ENCODE data around the gene CEBPA. TPM values are rescaled to one million over a fixed set of nuclear protein-coding genes. Genes with fewer than 3 reads are reported as not detected.

Gene CEBPA
- total and polyA plus RNA-seq, 2 donors (not counting 1 experiment from before 2014, with no cell fraction given), result 1.7 to 2.6 TPM

- Mint-ChIP-seq H3K4me1 (no peaks in the 10 kb centered on the region), H3K4me3 (no peak overlapping the region), H3K27ac (no peak overlapping the region), H3K27me3 (peaks cover 32% of the 10 kb centered on the region), H3K9me3 (ENCODE audit: insufficient read depth) (no peaks in the 10 kb centered on the region)
- no peaks in the 10 kb centered on the region for H3K79me2 ChIP-seq (ENCODE audit: control insufficient read depth, insufficient read depth, low read length)
- intact Hi-C loops (cut with micrococcal nuclease), result no loop called here
- H3K4me1 ChIP-seq (ENCODE audit: control insufficient read depth in 2 of 2, insufficient read depth in 2 of 2, low read length in 2 of 2), result no peaks in the 10 kb centered on the region
- no peak overlapping the region for H3K27ac ChIP-seq (ENCODE audit: low read length in 2 of 2)
- H3K36me3 ChIP-seq (replicated peaks in 1 of 2; ENCODE audit: control extremely low read depth in 1 of 2, control insufficient read depth in 1 of 2, extremely low read depth in 1 of 2, insufficient read depth in 2 of 2, low read length in 1 of 2), result no peaks in the 10 kb centered on the region
- ChIA-PET CTCF (no interaction called here), POLR2A (no interaction called here)
- 62% methylated on average over 5 of the region's 12 CpGs for WGBS (ENCODE audit: insufficient coverage)
- H3K27me3 ChIP-seq (replicated peaks in 1 of 4; ENCODE audit: control extremely low read depth in 1 of 4, control insufficient read depth in 3 of 4, insufficient read depth in 4 of 4, low read length in 3 of 4), result peaks cover 0 to 16% (median 4%) of the 10 kb centered on the region in 4 experiments
- no peak overlapping the region for H3K4me2 ChIP-seq (replicated peaks; ENCODE audit: low read depth, low read length, poor library complexity, severe bottlenecking)
- no peak for DNase-seq
- H2AFZ ChIP-seq (ENCODE audit: insufficient read depth, low read depth, low read length, poor library complexity, severe bottlenecking), result no peak overlapping the region
- TF ChIP-seq EZH2 (IDR thresholded peaks at IDR 0.05; ENCODE audit: borderline replicate concordance, insufficient read depth, low read depth, low read length, poor library complexity, severe bottlenecking) (no peak), CTCF (IDR thresholded peaks at IDR 0.05) (no peak)
- ATAC-seq (ENCODE audit: low read depth), result no peak
- peaks cover 0 to 4% (median 0%) of the 10 kb centered on the region in 3 donors for H3K9me3 ChIP-seq (ENCODE audit: control extremely low read depth in 1 of 3, control insufficient read depth in 2 of 3, insufficient read depth in 1 of 3, low read length in 2 of 3)
- no peak overlapping the region for H3K9ac ChIP-seq (ENCODE audit: low read length)
- no peaks in the 10 kb centered on the region for H4K20me1 ChIP-seq (ENCODE audit: control insufficient read depth, insufficient read depth, low read length, poor library complexity, severe bottlenecking)
- H3K4me3 ChIP-seq (ENCODE audit: control extremely low read depth in 1 of 5, extremely low read depth in 1 of 5, insufficient read depth in 1 of 5, low read depth in 2 of 5, low read length in 4 of 5), result no peak overlapping the region
These were observed 46.1 kb upstream of the CEBPA start for GRCh38 chr19:33348301-33349010.

- Histone ChIP-seq H3K4me3 (ENCODE audit: control extremely low read depth in 1 of 5, extremely low read depth in 1 of 5, insufficient read depth in 1 of 5, low read depth in 2 of 5, low read length in 4 of 5) (no peak overlapping the region), H3K36me3 (replicated peaks in 1 of 2; ENCODE audit: control extremely low read depth in 1 of 2, control insufficient read depth in 1 of 2, extremely low read depth in 1 of 2, insufficient read depth in 2 of 2, low read length in 1 of 2) (no peaks in the 10 kb centered on the region), H3K4me1 (ENCODE audit: control insufficient read depth in 2 of 2, insufficient read depth in 2 of 2, low read length in 2 of 2) (no peaks in the 10 kb centered on the region), H3K27ac (ENCODE audit: low read length in 2 of 2) (no peak overlapping the region), H3K9ac (ENCODE audit: low read length) (no peak overlapping the region), H3K4me2 (replicated peaks; ENCODE audit: low read depth, low read length, poor library complexity, severe bottlenecking) (no peak overlapping the region), H4K20me1 (ENCODE audit: control insufficient read depth, insufficient read depth, low read length, poor library complexity, severe bottlenecking) (no peaks in the 10 kb centered on the region), H3K79me2 (ENCODE audit: control insufficient read depth, insufficient read depth, low read length) (no peaks in the 10 kb centered on the region), H2AFZ (ENCODE audit: insufficient read depth, low read depth, low read length, poor library complexity, severe bottlenecking) (no peak overlapping the region), H3K9me3 (ENCODE audit: control extremely low read depth in 1 of 3, control insufficient read depth in 2 of 3, insufficient read depth in 1 of 3, low read length in 2 of 3) (peaks cover 0 to 4% (median 0%) of the 10 kb centered on the region in 3 donors), H3K27me3 (replicated peaks in 1 of 4; ENCODE audit: control extremely low read depth in 1 of 4, control insufficient read depth in 3 of 4, insufficient read depth in 4 of 4, low read length in 3 of 4) (peaks cover 0 to 18% (median 11%) of the 10 kb centered on the region in 4 experiments)
- Mint-ChIP-seq H3K27ac (no peak overlapping the region), H3K4me1 (no peaks in the 10 kb centered on the region), H3K9me3 (ENCODE audit: insufficient read depth) (no peaks in the 10 kb centered on the region), H3K4me3 (no peak overlapping the region), H3K27me3 (peaks cover 43% of the 10 kb centered on the region)
- DNase-seq (no peak), ATAC-seq (ENCODE audit: low read depth) (no peak)
- ChIA-PET CTCF (interaction anchor here (0.5 kb wide), 1 partner anchor 19 kb away, joined by 3 read pairs; no protein-coding TSS in a partner anchor), POLR2A (no interaction called here)
- no peak for TF ChIP-seq CTCF (IDR thresholded peaks at IDR 0.05)
- no peak for TF ChIP-seq EZH2 (IDR thresholded peaks at IDR 0.05; ENCODE audit: borderline replicate concordance, insufficient read depth, low read depth, low read length, poor library complexity, severe bottlenecking)
- intact Hi-C loops (cut with micrococcal nuclease), result no loop called here
- 91% methylated on average over 10 of the region's 10 CpGs for WGBS (ENCODE audit: insufficient coverage)
These were observed 45.0 kb upstream of the CEBPA start for GRCh38 chr19:33347300-33347699.

Data from B cell (primary cell).